GM13977 (cell line): Measurements from ENCODE around the gene PIP5K1C.

ENCODE experiments used
- DNase-seq: peaks from one replicate; pipeline ENCODE4 v3.0.0; 2012; ENCODE audit warnings: low spot score
- CTCF ChIP-seq: IDR thresholded peaks from 2 replicates; pipeline ENCODE4 v1.5.1; 2012; ENCODE audit warnings: mild to moderate bottlenecking, control low read depth; ENCODE audit not compliant: insufficient read depth; ENCODE audit errors: extremely low read depth, missing control alignments
- in situ Hi-C: fragments of 300-500 bp; cut with MboI; formaldehyde crosslinking; loops from one replicate; pipeline ENCODE4 v1.12.0; 2022; ENCODE audit warnings: low sequenced_read_pairs, low pct_unique_long_range_greater_than_20kb, mixed read lengths, inconsistent platforms; ENCODE audit not compliant: unreplicated experiment

Gene PIP5K1C

GRCh38 chr19:3721887-3722442, 21.7 kb upstream of the PIP5K1C start:
- in situ Hi-C loops = no loop called here
- no peak for TF ChIP-seq CTCF
- DNase-seq = no peak

GRCh38 chr19:3721131-3721886, 21.0 kb upstream of the PIP5K1C start:
- TF ChIP-seq CTCF = no peak
- in situ Hi-C loops = no loop called here
- peak; percentile 96 for DNase-seq

- in situ Hi-C loops = no loop called here
- no peak for TF ChIP-seq CTCF
- no peak for DNase-seq
Observed at GRCh38 chr19:3720349-3720917, 20.2 kb upstream of the PIP5K1C start.

- no peak for TF ChIP-seq CTCF
- no peak for DNase-seq
- in situ Hi-C loops = no loop called here
Observed at GRCh38 chr19:3719868-3720267, 19.6 kb upstream of the PIP5K1C start.

GRCh38 chr19:3716147-3716668, 15.9 kb upstream of the PIP5K1C start:
- TF ChIP-seq CTCF = no peak
- DNase-seq = no peak
- in situ Hi-C loops = no loop called here

- in situ Hi-C loops = no loop called here
- TF ChIP-seq CTCF = no peak
- DNase-seq = no peak
Observed at GRCh38 chr19:3712663-3713611, 12.7 kb upstream of the PIP5K1C start.
